SHP77 (cell line): ENCODE data around the gene SGO2.
"Not testable (repeated sequence)": the region's sequence is repeated elsewhere in the genome, so short reads cannot be mapped to it uniquely, and the experiment has no call there.

Experiments used
- DNase-seq, 2 experiments: peaks; one replicate each; lab custom pipeline; 2025; lab: John Stamatoyannopoulos, UW

The SGO2 gene

DNA sequence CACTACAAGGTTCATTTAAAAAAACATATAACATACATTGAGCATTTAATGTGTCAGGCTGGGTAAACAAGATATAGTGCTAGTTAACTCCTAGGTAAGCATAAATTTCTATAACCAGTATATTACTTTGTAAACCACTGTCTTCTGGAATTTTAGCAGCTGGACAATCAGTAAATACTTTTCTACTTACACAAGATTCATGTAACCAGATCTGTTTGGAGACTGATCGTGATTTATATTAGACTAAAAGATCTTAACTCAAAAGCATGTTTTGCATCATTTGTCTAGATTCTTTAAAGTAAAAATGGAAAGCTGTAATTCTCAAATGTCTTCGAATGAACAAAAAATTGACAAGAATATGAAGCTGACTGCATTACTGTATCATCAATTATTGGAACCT, 941 bp upstream of the SGO2 start:
- DNase-seq, result no peak

DNA sequence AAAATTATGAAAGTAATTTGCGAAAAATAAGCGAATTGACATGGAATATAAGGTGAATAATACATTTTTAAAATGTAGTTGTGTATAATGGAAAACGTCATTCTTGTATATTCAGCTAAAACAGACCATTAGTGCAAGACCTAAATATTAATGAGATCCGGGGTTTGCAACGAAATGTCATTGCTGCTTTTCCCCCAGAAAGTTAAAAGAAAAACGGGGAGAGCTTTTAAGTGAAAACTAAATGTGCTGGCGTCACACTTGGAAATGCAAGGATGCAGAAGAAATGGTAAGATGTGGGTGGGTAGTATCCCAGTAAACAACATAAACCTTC, 491 bp upstream of the SGO2 start:
- no peak for DNase-seq

DNA sequence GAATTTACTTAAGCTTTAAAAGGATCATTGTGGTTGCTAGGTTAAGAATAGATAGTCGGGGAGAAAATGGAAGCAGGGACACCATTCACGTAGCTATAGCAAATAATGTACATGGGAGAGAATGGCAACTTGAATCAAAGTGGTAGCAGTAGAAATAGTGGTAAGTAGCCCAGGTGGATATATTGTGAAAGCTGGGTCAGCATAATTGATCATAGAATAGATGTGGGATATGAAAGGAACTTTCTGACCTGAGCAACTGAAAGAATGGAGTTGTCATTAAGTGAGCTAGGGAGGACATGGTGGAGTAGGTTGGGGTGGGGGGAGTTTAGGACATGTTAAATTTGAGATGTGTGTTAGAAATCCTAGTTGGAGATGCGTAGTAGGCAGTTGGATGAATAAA, 2.2 kb downstream of the SGO2 start:
- no peak for DNase-seq

DNA sequence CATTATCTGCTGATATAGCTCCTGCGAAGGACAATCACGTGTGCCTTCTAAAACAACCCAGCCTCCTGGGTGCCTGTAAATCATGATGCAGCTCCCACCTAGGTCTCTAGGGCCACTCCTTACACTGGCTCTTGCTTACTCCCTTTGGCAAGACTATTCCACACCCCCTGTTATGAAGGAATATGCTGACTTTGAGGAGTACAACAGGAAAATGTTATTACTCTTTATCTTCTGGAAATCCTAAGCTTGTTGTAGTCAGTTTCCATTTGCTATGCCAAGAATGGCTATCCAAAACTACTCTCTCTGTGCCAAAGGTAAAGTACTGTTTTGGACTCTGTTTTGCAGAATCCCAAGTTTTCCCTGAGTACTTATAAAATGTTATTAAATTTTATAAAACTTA, 7.7 kb downstream of the SGO2 start:
- DNase-seq, result no peak

DNA sequence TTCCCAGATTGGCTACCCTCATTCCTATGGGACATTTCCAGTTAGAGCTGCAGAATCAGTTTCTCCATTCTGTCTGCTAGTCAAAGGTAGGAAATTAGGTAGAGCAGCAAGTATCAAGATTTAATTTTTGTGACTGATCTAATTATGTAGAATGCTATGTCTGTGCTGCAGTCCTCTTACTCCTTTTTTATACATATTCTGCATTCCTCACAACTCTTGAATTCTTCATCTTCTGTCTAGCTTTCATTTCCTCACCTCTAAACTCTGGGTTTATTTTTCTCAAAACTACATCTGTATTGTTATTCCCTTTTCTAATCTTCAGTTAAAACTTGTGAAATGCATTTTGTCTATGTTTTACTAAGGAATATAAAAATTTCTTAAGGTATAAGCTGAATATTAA, 8.6 kb downstream of the SGO2 start:
- DNase-seq, result no peak

DNA sequence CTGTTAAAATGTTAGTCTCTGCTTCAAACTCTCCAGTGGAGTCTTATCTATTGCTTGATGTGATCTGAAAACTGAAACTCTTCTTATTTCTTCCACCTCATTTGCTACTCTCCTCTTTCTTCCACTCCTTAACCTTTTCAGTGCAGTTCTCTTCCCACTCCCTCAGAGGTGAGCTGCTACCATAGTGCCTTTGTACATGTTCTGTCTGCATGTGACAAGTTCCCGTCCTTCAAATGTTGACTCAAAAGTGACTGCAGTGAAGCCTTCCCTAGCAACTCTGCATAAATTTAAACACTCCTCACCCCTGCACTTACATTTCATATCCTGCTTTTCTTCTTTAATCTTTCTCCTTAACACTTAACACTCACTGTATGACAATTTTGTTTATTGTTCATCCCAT, 12.1 kb downstream of the SGO2 start:
- DNase-seq, result no peak

DNA sequence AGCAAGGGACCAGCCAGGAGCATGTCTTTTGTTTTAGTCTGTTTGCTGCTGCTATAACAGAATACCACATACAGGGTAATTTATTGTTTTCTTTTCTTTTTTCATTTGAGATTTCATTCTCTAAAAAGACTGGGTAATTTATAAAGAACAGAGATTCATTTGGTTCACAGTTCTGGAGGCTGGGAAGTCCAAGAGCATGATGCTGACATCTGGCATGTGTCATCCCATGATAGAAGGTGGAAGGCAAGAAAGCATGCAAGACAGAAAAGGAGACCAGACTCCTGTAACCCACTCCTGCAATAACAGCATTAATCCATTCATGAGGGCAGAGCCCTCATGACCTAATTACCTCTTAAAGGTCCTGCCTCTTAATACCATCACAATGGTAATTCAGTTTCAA, 14.8 kb downstream of the SGO2 start:
- DNase-seq, result no peak

DNA sequence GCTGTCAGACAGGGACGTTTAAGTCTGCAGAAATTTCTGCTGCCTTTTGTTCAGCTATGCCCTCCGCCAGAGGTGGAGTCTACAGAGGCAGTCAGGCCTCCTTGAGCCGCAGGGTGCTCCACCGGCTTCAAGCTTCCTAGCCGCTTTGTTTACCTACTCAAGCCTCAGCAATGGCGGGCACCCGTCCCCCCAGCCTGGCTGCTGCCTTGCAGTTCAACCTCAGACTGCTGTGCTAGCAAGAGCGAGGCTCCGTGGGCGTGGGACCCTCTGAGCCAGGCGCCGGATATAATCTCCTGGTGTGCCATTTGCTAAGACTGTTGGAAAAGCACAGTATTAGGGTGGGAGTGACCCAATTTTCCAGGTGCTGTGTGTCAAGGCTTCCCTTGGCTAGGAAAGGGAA, 40.6 kb downstream of the SGO2 start:
- DNase-seq, result not testable (repeated sequence)

DNA sequence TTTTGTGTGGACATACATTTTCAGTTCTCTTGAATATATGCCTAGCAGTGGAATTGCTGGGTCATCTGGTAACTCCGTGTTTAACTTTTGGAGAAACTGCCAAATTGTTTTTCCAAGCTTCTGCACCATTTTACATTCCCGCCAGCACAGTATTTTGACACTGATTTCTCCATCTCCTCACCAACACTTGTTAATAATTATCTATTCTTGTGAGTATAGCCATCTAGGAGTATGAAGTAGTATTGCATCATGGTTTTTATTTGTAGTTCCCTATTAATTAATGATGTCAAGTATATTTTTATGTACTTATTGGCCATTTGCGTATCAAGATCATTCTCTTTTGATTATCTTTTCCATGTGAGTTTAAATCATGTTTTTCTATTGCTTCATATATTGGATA, 41.9 kb downstream of the SGO2 start:
- no peak for DNase-seq

DNA sequence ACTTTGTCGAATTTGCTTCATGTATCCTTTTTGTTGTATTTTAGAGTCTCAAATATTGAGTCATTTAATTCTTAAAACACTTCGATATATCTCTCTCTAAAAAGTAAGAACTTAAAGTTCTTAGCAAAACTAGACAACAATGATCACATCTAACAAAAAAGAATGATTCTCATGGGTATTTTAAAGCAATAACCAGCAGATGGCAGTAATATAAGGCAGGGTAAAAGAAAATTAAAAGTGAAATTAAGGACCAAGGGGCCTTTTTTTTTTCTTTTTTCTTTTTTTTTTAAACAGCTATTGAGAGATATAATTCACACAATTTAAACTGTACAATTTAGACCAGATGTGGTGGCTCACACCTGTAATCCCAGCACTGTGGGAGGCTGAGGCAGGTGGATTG, 50.0 kb downstream of the SGO2 start:
- DNase-seq, result no peak

DNA sequence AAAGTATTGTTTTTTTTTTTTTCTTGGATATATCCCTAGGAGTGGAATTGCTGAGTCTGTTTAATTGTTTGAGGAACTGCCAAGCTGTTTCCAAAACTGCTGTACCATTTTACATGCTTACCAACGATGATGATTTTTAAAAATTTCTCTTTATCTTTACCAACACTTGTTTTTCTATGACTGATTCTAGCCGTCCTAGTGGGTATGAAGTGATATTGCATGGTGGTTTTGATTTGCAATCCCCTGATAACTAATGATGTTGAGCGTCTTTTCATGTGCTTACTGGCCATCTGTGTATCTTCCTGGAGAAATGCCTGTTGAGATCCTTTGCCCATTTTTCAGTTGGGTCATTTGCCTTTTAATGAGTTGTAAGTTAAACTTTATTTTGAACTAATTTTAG, 51.0 kb downstream of the SGO2 start:
- no peak for DNase-seq

DNA sequence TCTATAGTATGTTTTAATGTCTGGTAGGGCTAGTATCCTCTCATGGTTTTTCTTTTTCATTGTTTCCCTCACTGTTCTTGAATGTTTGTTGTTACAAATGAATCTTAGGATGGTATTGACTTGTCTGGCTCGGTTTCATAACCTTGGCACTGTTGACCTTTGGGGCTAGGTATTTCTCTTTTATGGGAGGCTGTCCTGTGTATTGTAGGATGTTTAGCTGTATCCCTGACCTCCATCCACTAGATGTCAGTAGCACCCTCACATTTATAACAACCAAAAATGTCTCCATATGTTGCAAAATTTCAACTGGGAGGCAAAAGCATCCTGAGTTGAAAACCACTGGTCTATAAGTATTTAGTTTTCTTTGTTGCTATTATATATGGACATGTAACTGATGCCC, 52.8 kb downstream of the SGO2 start:
- DNase-seq, result peak in 1 of 2 experiments; percentile 1

DNA sequence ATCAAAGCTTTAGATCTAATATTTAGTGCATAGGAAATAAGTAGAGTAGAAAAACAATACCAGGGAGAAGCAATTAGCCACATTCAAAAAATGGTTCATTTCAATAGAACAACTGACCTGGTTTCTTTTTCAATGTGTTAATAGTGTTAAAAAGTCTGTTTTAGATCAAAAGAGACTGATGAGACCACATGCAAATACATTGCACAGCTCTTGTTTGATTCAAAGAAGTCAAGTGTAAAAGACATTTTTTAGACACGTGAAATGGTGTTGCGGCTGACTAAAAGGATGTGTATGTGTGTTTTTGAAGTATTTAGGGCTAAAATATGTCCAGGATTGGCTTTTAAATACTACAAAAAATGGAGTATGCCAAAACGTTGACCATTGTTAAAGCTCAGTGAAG, 58.6 kb downstream of the SGO2 start:
- DNase-seq, result no peak

DNA sequence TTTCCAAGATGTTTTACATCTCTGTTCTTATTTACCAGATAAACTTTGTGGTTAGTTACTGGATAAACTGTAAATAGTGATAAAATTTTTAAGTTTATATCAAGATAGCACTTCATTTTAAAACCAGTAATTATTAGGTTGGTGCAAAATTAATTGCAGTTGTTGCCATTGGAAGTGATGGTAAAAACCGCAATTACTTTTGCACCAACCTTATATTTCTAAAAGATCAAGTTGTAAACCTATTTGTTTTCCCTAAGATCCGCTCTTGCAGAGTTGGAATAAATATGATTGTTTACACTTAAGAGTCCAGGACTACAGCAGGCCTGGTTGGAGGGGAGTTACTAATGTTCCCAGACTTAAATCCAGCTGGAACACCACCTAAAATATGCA, 59.3 kb downstream of the SGO2 start:
- DNase-seq, result no peak

DNA sequence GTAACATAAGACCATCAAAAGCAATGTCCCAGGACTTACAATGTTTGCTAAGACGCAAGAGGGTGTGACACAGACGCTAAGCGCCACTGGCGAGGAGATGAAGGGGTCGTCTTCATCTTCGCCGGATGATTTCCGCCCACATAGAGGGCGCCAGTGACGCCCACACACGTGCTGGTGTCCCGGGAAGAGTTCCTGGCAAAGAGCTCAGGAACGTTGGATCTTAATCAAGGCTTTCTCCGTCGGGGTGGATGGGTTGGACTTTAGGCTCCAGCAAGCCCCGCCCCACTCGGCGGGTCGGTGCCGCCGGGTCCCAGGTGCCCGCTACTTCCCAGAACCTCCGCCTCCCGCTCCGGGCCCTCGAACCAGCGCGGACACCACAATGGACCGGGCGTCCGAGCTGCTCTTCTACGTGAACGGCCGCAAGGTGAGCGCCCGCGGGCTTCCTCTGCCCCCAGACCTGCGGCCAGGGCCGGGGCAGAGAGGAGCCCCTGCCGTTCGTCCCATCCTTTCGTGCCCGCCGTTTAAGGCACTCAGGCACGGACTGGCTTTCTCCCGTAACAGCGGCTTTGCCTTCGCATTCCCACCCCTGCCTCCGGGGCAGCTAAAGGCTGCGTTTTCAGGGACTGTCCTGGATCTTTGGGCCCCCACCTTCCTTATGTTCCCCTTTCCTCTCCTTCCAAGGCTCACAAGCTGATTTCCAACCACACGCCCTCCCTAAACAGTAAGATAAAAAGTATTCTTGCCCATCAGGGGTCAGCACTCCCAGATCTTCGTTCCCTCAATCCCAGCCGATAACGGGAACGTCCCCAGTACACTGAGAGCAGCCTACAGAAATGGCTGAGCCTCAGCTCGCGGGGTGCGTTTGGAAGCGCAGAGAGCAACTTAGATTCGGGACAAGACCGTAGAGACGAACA, 60.0 kb downstream of the SGO2 start, which contains the start of gene AOX1:
TSS of gene AOX1 (plus strand) at position 285 of the 914 bp plus-strand sequence. CDS start at position 380, 95 bp downstream.
- DNase-seq, result no peak

DNA sequence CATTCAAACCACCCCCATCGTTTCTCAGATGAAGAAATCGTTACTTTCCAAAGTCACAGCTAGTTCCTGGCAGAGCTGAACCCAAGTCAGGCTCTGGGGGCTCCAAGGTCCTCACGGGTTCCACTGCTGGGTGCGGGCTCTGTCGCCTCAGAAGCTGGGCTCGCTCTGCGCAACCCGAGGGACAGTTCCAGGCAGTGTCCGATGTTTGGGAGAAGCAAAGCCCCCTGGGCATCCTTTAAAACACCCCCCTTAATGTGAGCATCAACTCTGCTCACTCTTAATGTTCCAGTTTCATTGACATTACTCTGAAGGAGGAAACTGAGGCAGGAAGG, 60.6 kb downstream of the SGO2 start:
- DNase-seq, result no peak

DNA sequence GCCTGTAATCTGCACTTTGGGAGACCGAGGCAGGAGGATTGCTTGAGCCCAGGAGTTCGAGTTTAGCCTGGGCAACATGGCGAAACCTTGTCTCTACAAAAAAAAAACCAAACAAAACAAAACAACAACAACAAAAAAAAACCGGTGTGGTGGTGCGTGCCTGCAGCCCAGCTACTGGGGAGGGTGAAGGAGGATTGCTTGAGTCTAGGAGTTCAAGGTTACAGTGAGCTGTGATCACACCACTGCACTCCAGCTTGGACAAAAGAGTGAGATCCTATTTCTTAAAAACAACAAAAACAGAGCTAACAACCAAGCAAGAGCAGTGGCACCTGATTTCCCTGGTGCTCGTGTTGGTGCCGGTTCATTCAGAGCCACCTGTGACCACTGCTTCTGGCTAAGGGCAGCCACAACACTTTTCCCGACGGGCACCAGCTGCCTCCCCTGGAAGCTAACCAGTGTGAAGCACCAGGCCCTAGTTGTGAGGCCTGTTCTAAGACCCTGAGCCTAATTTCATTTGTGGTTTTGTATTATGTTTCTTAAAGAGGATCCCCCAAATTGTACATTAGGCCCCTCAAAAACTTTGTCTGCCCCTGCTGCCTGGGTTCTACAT, 61.1 kb downstream of the SGO2 start:
- no peak for DNase-seq

DNA sequence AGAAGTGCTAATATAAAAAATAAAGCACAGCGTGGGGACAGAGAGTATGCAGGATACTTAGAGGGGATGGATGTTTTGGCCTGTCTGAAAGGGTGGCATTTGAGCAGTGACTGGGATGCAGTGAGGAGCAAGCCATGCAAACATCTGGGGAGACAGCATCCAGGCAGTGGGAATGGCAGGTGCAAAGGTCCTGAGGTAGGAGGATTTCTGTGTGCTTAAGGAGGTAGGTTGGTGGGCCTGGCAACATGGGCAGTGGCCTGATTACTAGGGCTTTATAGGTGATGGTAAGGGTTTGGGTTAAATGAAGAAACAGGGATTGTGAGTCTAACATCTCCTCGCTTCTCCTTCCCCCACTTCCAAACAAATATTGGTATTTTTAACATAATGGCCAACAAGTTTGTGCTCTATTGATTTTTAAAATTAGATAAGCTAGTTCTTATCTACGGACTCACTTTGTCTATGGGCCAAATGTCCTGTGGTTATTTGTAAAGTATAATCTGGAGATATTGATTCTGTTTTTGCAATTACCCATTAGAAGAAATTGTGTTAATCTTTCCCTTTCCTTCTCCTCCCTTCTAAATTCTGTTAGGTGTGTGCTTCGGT, 62.2 kb downstream of the SGO2 start:
- no peak for DNase-seq

DNA sequence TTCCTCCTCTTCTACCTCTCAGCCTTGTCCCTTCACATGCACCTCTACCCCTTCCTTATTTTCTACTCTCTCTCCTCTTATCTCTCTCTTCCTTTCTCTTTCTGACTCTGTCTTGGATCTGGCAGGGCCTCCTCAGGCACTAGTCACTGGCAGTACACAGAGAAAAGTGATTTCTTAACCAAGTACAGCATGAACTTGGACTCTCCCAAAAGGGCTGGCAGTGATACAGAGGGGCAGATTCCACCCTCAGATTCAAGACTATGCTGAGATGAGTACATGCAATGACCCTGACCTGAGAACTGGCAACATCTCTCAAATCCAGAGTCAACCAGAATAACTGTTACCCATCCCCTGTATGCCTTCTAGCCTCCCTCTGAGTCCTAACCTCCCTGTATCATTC, 64.1 kb downstream of the SGO2 start:
- DNase-seq, result no peak

DNA sequence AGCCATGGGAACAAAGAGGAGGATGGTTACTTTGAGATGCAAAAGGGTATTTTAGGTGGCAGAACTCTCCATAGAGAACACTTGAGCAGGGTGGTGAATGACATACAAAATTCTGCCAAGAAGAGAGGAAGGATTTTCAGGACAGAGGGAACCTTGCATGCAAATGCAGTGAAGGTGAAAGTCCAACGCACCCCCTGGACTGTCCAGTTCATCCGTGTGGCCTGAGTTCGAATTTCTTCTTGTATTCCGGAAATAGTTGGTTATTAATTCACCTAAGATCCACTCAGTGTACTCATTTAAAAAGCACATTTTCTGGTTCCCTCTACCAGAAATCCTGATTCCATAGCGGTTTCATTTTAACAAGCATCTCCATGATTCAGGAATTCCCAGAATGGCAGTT, 65.3 kb downstream of the SGO2 start:
- no peak for DNase-seq

DNA sequence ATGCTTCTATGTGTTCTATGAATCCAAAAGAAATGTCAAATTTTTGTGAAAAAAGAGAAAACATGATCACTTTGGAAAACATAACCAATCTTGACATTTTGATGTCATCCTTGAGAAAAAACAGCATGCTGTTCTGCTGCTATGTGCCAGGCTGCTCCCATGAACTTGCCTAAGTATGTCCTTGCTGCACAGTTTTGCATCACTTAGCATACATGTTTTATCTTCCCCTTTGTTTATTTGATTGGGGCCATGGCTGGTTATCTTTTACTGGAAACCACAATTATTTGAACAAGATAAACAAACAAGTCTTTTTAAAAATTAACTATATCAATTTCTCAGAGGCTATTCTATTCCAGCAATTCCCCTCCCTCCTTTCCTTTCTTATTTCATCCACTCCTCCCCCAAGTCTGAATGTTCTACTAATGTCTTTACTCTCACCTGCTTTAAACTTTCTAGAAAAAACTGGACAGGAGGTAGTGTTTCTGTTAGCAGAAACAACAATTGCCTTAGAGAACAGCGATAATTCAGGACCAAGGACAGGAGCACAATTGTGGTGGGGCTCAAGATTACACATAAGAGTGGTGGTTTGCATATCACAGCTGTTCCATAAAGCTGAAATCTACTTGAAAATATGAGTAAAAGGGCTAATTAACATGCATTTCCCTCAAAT, 66.5 kb downstream of the SGO2 start:
- no peak for DNase-seq

DNA sequence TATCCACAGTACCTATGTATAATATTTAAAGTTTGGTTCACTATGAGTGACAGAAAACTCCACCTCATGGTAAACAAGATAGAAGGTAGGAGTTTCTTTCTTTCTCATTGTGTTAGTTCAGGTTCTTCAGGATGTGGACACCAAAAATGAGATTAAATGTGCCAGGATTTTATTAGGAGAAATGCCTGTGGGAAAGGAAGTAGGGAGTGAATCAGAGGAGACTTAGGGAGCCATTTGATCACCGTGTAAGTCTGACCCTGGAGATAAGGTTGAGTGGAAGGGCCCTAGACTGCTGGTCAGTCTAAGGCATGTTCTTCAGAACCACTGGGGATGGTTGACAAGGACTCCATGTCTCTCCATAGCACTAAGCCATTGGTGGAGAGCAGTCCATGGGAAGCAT, 67.9 kb downstream of the SGO2 start:
- no peak for DNase-seq

DNA sequence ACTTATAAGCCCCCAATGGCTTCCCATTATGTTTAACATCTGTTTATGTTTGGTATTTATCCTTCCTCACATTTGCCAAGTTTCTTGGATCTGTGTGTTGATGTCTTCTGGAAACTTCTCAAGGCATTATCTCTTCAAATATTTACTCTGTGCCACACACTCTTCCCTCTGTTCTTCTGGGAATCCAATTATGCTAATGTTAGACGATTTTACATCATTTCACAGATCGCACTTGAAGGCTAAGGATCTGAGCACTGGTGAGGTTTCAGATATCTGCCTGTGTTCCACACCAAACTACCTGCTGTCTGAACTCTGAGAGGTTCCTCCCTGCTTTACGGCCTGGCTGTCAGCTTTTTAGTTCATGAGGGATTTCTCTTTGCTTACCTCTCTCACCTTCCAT, 69.9 kb downstream of the SGO2 start:
- DNase-seq, result no peak
